H9 (cell line): ENCODE data around the gene CYP27C1. TPM values are rescaled to one million over a fixed set of nuclear protein-coding genes. Genes with fewer than 3 reads are reported as not detected.

ENCODE experiments used
- DNase-seq: peaks from one replicate; pipeline ENCODE4 v3.0.0-alpha.2; 2017
- H2AFZ ChIP-seq: one replicate; pipeline ENCODE4 v1.6.1; 2013; ENCODE audit warnings: mild to moderate bottlenecking, low read length, control low read depth, moderate library complexity
- H2AK5ac ChIP-seq: 2 replicates; pipeline ENCODE4 v1.6.1; 2013; ENCODE audit warnings: low read length, control low read depth, mixed read lengths; ENCODE audit not compliant: insufficient read length
- H2BK120ac ChIP-seq: one replicate; pipeline ENCODE4 v1.6.1; 2013; ENCODE audit warnings: low read depth, mild to moderate bottlenecking, low read length, control low read depth, inconsistent platforms; ENCODE audit not compliant: poor library complexity, severe bottlenecking
- H2BK12ac ChIP-seq: 2 replicates; pipeline ENCODE4 v1.6.1; 2013; ENCODE audit warnings: low read length, control low read depth, mixed read lengths, low read depth; ENCODE audit not compliant: insufficient read length
- H2BK15ac ChIP-seq: 2 replicates; pipeline ENCODE4 v1.6.1; 2013; ENCODE audit warnings: low read depth, low read length, control low read depth
- H2BK20ac ChIP-seq: one replicate; pipeline ENCODE4 v1.6.1; 2013; ENCODE audit warnings: low read depth, mild to moderate bottlenecking, low read length, control low read depth, inconsistent platforms; ENCODE audit not compliant: poor library complexity, severe bottlenecking
- H2BK5ac ChIP-seq: 2 replicates; pipeline ENCODE4 v1.6.1; 2013; ENCODE audit warnings: low read length, control low read depth, mixed read lengths; ENCODE audit not compliant: insufficient read length
- H3K14ac ChIP-seq: 2 replicates; pipeline ENCODE4 v1.6.1; 2013; ENCODE audit warnings: low read length, control low read depth; ENCODE audit not compliant: insufficient read depth
- H3K18ac ChIP-seq: 2 replicates; pipeline ENCODE4 v1.6.1; 2013; ENCODE audit warnings: low read depth, mild to moderate bottlenecking, mixed read lengths, low read length, control low read depth; ENCODE audit not compliant: insufficient read length
- H3K23ac ChIP-seq: 2 replicates; pipeline ENCODE4 v1.6.1; 2013; ENCODE audit warnings: low read length, control low read depth, mixed read lengths, low read depth; ENCODE audit not compliant: insufficient read length
- H3K23me2 ChIP-seq: 2 replicates; pipeline ENCODE4 v1.6.1; 2013; ENCODE audit warnings: low read depth, mild to moderate bottlenecking, mixed read lengths, low read length, control low read depth; ENCODE audit not compliant: insufficient read length, poor library complexity, severe bottlenecking
- H3K27ac ChIP-seq: 2 replicates; pipeline ENCODE4 v1.5.1; 2013; ENCODE audit warnings: low read length, control low read depth, mixed read lengths, low read depth; ENCODE audit not compliant: insufficient read length
- H3K27me3 ChIP-seq: 2 replicates; pipeline ENCODE4 v1.6.1; 2013; ENCODE audit warnings: low read length, control low read depth, inconsistent platforms; ENCODE audit not compliant: insufficient read depth
- H3K4ac ChIP-seq: 2 replicates; pipeline ENCODE4 v1.6.1; 2013; ENCODE audit warnings: low read depth, mild to moderate bottlenecking, control low read depth, inconsistent platforms, low read length, moderate library complexity
- H3K4me1 ChIP-seq: 2 replicates; pipeline ENCODE4 v1.6.1; 2013; ENCODE audit warnings: low read length, control low read depth, inconsistent platforms; ENCODE audit not compliant: insufficient read depth
- H3K4me2 ChIP-seq: 2 replicates; pipeline ENCODE4 v1.6.1; 2013; ENCODE audit warnings: low read length, control low read depth, mixed read lengths; ENCODE audit not compliant: insufficient read length, insufficient read depth
- H3K56ac ChIP-seq: 2 replicates; pipeline ENCODE4 v1.6.1; 2013; ENCODE audit warnings: low read depth, mild to moderate bottlenecking, mixed read lengths, low read length, control low read depth; ENCODE audit not compliant: insufficient read length
- H3K79me1 ChIP-seq: 2 replicates; pipeline ENCODE4 v1.6.1; 2013; ENCODE audit warnings: low read depth, mild to moderate bottlenecking, moderate library complexity, low read length, control low read depth, inconsistent platforms; ENCODE audit not compliant: insufficient read depth, poor library complexity, severe bottlenecking
- H3K79me2 ChIP-seq: 2 replicates; pipeline ENCODE4 v1.6.1; 2013; ENCODE audit warnings: low read length, control low read depth, inconsistent platforms; ENCODE audit not compliant: insufficient read depth
- H3K9ac ChIP-seq: 2 replicates; pipeline ENCODE4 v1.6.1; 2013; ENCODE audit warnings: low read length, control low read depth, mixed read lengths; ENCODE audit not compliant: insufficient read length; ENCODE audit errors: extremely low read depth
- H3K9me3 ChIP-seq: one replicate; pipeline ENCODE4 v1.6.1; 2013; ENCODE audit warnings: low read depth, low read length, inconsistent platforms; ENCODE audit not compliant: control insufficient read depth
- H3T11ph ChIP-seq: one replicate; pipeline ENCODE4 v1.6.1; 2013; ENCODE audit warnings: mild to moderate bottlenecking, low read length, control low read depth, inconsistent platforms
- H4K20me1 ChIP-seq: one replicate; pipeline ENCODE4 v1.6.1; 2013; ENCODE audit not compliant: control insufficient read depth, insufficient read length, insufficient read depth
- H4K5ac ChIP-seq: 2 replicates; pipeline ENCODE4 v1.6.1; 2013; ENCODE audit warnings: low read depth, mild to moderate bottlenecking, mixed read lengths, low read length, control low read depth; ENCODE audit not compliant: insufficient read length
- H4K8ac ChIP-seq: replicated peaks from 2 replicates; pipeline ENCODE4 v1.6.1; 2013; ENCODE audit warnings: low read length, control low read depth, mixed read lengths, low read depth; ENCODE audit not compliant: insufficient read length
- H4K91ac ChIP-seq: 2 replicates; pipeline ENCODE4 v1.6.1; 2013; ENCODE audit warnings: low read depth, mild to moderate bottlenecking, moderate library complexity, mixed read lengths, low read length, control low read depth; ENCODE audit not compliant: insufficient read length
- H3K27ac Mint-ChIP-seq, 3 experiments: 2 replicates in 2 of 3; 3 replicates in 1 of 3; pipeline ENCODE4 v1.8.0; 2020 to 2021; ENCODE audit warnings: mixed read lengths in 3 of 3, mild to moderate bottlenecking in 1 of 3, moderate library complexity in 1 of 3
- H3K27me3 Mint-ChIP-seq: 2 replicates; pipeline ENCODE4 v1.8.0; 2021; ENCODE audit warnings: low read depth, mild to moderate bottlenecking, moderate library complexity, mixed read lengths
- H3K36me3 Mint-ChIP-seq, 3 experiments: 2 replicates in 2 of 3; 3 replicates in 1 of 3; pipeline ENCODE4 v1.8.0; 2020 to 2021; ENCODE audit warnings: low read depth in 3 of 3, mixed read lengths in 3 of 3; ENCODE audit not compliant: insufficient read depth in 1 of 3
- H3K4me1 Mint-ChIP-seq, 2 experiments: 2 replicates each; pipeline ENCODE4 v1.8.0; 2020; ENCODE audit warnings: mixed read lengths in 2 of 2
- H3K4me3 Mint-ChIP-seq, 2 experiments: 2 replicates in 1 of 2; 3 replicates in 1 of 2; pipeline ENCODE4 v1.8.0; 2020 to 2021; ENCODE audit warnings: mild to moderate bottlenecking in 2 of 2, mixed read lengths in 2 of 2, moderate library complexity in 1 of 2
- H3K9me3 Mint-ChIP-seq, 2 experiments: 2 replicates in 1 of 2; 3 replicates in 1 of 2; pipeline ENCODE4 v1.8.0; 2020; ENCODE audit warnings: mild to moderate bottlenecking in 2 of 2, mixed read lengths in 2 of 2, moderate library complexity in 1 of 2
- WGBS: extraction: QIAGEN DNeasy Blood & Tissue Kit; methylation state at CpG from one replicate; pipeline ENCODE4 v1.1.7; 2013; ENCODE audit warnings: missing lambda C conversion rate, low lambda C conversion rate, mixed read lengths; ENCODE audit not compliant: insufficient read length; ENCODE audit errors: extremely low coverage; 5-methylcytosine and 5-hydroxymethylcytosine counted together
- total RNA-seq: library from RNA; stranded (reverse); gene quantifications from 2 replicates; pipeline ENCODE4 v1.2.1, GENCODE V29; 2021
- TF ChIP-seq, protein P1 (sequence below): fragments of 200-600 bp; sonication (generic); conservative IDR thresholded peaks from 3 replicates; pipeline ENCODE4 v1.8.0; 2021; ENCODE audit warnings: antibody characterized with exemption, mild to moderate bottlenecking

Gene CYP27C1
- total RNA-seq, 1 experiment from 2014 or later, result 2.3 TPM

DNA sequence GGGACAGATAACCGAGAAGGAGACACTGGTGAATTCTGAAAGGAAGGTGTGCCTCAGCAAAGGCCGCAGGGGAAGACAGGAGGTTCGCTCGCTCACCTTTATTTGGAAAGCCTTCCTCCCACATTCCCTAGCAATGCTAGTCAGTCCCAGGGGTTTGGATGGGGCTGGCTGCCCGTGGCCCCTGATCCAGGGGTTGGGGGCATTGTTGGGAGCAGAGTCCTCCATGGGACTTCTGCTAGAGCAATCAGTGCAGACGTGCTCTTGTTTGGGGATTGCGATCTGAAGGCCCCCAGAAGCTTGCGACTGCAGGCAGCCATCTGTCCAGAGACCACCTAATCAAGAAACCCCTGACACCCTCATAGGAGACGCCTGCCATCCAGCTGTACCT lies 6.0 kb upstream of the CYP27C1 start:
- Mint-ChIP-seq H3K4me1 (peaks cover 15 to 20% of the 10 kb centered on the region in 2 experiments), H3K27ac (no peak overlapping the region), H3K36me3 (no peaks in the 10 kb centered on the region), H3K9me3 (no peaks in the 10 kb centered on the region), H3K4me3 (no peak overlapping the region), H3K27me3 (peaks cover 15% of the 10 kb centered on the region)
- H2BK20ac ChIP-seq, result no peak overlapping the region
- no peaks in the 10 kb centered on the region for H4K20me1 ChIP-seq
- no peak overlapping the region for H2AFZ ChIP-seq
- H2BK12ac ChIP-seq, result no peak overlapping the region
- H3K27ac ChIP-seq, result no peak overlapping the region
- H3K4me1 ChIP-seq, result peaks cover 3% of the 10 kb centered on the region; the same call in 1 of the 2 replicates
- H2AK5ac ChIP-seq, result no peak overlapping the region
- no peaks in the 10 kb centered on the region for H3K79me1 ChIP-seq
- no peak overlapping the region for H2BK5ac ChIP-seq
- H3K56ac ChIP-seq, result no peak overlapping the region
- no peaks in the 10 kb centered on the region for H3K27me3 ChIP-seq
- H3K18ac ChIP-seq, result no peak overlapping the region
- TF ChIP-seq, protein P1, sequence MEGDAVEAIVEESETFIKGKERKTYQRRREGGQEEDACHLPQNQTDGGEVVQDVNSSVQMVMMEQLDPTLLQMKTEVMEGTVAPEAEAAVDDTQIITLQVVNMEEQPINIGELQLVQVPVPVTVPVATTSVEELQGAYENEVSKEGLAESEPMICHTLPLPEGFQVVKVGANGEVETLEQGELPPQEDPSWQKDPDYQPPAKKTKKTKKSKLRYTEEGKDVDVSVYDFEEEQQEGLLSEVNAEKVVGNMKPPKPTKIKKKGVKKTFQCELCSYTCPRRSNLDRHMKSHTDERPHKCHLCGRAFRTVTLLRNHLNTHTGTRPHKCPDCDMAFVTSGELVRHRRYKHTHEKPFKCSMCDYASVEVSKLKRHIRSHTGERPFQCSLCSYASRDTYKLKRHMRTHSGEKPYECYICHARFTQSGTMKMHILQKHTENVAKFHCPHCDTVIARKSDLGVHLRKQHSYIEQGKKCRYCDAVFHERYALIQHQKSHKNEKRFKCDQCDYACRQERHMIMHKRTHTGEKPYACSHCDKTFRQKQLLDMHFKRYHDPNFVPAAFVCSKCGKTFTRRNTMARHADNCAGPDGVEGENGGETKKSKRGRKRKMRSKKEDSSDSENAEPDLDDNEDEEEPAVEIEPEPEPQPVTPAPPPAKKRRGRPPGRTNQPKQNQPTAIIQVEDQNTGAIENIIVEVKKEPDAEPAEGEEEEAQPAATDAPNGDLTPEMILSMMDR, result no peak
- H3K4me2 ChIP-seq, result no peak overlapping the region
- DNase-seq, result no peak
- H3K4ac ChIP-seq, result no peak overlapping the region
- no peaks in the 10 kb centered on the region for H3K9me3 ChIP-seq
- no peak overlapping the region for H2BK120ac ChIP-seq
- no peak overlapping the region for H4K8ac ChIP-seq
- no peak overlapping the region for H2BK15ac ChIP-seq
- H3K23me2 ChIP-seq, result no peaks in the 10 kb centered on the region
- H4K91ac ChIP-seq, result no peak overlapping the region
- no peak overlapping the region for H4K5ac ChIP-seq
- H3K14ac ChIP-seq, result no peak overlapping the region
- no peaks in the 10 kb centered on the region for H3K79me2 ChIP-seq
- no peak overlapping the region for H3K9ac ChIP-seq
- no peak overlapping the region for H3T11ph ChIP-seq
- H3K23ac ChIP-seq, result no peak overlapping the region
- no CpG with 5 or more reads among the region's 9 CpGs for WGBS
